Measurements from ENCODE around the gene GADD45GIP1.
"Not testable (repeated sequence)": the region's sequence is repeated elsewhere in the genome, so short reads cannot be mapped to it uniquely, and the experiment has no call there.

GADD45GIP1 gene

DNA sequence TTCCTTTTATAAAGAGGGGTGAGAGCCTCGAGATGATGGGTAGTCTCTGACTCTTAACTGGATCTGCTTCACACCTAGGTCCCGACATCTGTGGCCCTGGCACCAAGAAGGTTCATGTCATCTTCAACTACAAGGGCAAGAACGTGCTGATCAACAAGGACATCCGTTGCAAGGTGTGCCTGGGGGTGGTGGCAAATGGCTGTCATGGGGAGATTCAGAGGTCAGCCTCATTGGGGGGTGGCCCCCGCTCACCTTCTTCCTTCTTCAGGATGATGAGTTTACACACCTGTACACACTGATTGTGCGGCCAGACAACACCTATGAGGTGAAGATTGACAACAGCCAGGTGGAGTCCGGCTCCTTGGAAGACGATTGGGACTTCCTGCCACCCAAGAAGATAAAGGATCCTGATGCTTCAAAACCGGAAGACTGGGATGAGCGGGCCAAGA, 17.0 kb downstream of the GADD45GIP1 start:
- DNase-seq (ENCODE audit: low spot score): no peak

- peak; percentile 17 for DNase-seq (ENCODE audit: low spot score)
These were observed 18.0 kb downstream of the GADD45GIP1 start for GRCh38 chr19:12938779-12939601.

DNA sequence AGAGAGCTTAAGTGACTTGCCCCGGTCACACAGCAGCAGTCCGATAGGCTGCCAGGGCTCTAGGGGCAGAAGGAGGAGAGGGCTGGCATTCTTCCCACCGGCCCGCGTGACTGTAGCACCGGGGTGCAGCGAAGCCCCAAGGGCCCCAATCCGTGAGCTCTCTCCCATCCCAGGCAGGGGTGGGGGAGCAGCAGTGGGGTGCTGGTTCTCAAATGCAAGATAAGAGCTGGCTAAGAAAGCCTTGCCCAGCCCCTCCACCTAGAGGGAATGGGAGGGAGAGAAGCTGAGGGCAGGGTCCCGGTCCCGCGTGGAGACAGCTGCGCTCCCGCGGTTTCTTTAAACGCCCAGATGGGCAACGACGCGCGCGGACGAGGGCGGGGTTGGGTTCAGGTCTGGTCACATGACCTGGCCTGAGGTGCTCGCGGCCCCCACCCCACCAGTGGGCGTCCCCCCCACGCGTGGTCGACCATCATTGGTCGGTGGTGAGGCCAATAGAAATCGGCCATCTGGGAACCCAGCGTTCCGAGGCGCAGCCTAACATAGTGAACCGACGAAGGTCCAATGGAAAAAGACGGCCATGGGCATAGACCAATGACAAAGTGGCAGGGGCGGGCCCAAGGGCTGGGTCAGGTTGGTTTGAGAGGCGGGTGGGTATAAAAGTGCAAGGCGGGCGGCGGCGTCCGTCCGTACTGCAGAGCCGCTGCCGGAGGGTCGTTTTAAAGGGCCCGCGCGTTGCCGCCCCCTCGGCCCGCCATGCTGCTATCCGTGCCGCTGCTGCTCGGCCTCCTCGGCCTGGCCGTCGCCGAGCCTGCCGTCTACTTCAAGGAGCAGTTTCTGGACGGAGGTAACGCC, 18.9 kb downstream of the GADD45GIP1 start, which contains the start of gene CALR:
Gene CALR (plus strand): TSS at position 683 of the 852 bp plus-strand sequence. CDS start 71 bp downstream, at position 754.
- peak; percentile 99 for DNase-seq (ENCODE audit: low spot score)

DNA sequence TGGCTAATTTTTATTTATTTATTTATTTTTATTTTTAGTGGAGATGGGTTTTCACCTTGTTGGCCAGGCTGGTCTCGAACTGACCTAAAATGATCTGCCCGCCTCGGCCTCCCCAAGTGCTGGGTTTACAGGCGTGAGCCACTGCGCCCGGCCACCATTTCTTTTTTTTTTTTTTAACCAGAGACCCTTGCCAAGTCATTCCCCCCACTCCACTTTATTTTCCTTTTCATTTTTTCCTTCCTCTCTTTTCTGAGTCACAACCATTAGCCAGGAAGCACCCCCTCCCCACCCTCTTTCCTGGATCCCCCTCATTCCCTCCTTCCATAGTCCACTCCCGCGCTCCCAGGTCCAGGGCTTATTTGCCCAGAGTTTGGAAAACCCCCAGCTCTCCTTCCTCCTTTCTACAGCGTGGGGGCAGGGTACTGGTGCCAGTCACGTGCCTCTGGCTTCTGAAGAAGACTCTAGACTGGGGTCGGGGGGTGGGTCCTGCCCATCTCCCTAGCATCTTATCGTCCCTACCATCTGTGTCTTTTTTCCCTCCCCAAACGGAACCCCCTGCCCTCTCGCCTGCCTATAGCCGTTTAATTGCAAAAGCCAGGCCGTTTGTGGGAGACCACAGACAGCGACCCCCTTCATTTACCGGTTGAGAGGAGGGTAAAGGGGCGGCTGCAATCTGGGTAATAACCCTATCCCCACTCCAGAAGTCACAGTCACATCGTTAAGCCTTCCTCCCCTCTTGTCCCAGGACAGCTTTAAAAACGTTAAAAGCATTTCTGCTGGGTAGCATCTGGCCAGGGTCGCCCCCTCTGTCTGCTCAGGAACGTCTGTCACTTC, 19.7 kb downstream of the GADD45GIP1 start:
- no peak for DNase-seq (ENCODE audit: low spot score)

DNA sequence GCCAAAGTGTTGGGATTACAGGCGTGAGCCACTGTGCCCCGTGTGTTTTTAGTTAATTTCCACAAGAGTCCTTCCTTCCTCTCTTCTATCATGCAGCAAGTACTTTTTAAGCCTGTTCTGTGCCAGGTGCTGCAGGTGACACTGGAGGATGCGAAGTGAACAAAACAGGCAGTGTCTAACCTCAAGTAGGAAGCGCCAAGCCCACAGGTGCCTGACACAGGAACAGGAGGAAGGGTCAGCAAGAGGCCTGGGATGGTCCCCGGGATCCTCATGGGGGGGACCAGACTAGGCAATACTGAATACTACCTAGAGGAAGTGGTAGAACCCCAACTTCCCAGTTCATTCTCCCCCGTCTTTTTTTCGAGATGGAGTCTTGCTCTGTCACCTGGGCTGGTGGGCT, 20.4 kb downstream of the GADD45GIP1 start:
- DNase-seq (ENCODE audit: low spot score): no peak

DNA sequence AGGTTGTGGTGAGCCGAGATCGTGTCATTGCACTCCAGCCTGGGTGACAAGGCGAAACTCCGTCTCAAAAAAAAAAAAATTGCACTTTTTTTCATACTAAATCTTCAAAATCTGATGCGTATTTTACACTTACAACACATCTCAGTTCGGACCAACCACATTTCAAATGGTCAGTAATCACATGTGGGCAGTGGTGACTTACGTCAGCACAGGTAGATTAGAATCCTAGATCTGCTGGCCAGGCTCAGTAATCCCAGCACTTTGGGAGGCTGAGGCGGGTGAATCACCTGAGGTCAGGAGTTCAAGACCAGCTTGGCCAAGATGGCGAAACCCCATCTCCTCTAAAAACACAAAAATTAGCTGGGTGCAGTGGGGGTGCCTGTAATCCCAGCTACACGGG, 22.0 kb downstream of the GADD45GIP1 start:
- DNase-seq (ENCODE audit: low spot score): no peak

DNA sequence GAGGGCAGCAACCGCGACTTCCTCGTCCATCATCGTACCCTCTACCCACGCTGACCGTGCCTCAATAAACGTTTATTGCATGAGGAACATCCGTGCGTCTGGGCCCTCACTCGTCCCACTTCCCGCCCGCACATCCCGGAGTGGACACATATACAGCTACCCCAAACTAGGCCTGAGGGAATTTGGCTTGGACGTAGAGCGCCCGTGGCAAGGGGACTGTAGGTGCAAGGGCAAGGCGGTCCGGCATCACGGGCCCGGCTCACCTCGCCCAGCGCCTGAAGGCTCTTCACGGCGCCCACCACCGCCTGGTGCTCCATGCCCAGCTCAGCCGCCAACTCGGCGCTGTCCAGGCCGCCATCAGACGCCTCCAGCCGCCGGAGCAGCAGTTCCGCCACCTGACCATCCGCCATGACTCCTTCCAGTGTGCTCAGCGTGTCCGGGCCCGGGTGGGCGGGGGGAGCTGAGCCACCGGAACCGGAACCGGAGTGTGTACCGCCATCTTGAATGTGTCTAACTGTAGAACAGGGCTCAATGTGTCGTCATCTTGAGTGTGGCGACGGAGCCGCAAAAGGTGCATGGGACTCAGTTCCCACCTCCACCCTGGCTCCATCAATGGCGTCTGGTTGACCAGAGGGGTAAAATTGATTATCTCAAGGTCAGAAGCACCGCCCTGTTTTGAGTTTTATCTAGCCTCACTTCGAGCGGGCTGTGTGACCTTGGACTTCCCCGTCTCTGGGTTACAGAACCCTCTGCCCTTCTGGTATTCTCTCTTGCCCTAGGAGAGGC, 23.5 kb downstream of the GADD45GIP1 start, which contains the start of gene FARSA:
Gene FARSA (minus strand): TSS at position 425 of the 786 bp plus-strand sequence. CDS start 15 bp downstream, at position 410.
- peak; percentile 94 for DNase-seq (ENCODE audit: low spot score)

DNA sequence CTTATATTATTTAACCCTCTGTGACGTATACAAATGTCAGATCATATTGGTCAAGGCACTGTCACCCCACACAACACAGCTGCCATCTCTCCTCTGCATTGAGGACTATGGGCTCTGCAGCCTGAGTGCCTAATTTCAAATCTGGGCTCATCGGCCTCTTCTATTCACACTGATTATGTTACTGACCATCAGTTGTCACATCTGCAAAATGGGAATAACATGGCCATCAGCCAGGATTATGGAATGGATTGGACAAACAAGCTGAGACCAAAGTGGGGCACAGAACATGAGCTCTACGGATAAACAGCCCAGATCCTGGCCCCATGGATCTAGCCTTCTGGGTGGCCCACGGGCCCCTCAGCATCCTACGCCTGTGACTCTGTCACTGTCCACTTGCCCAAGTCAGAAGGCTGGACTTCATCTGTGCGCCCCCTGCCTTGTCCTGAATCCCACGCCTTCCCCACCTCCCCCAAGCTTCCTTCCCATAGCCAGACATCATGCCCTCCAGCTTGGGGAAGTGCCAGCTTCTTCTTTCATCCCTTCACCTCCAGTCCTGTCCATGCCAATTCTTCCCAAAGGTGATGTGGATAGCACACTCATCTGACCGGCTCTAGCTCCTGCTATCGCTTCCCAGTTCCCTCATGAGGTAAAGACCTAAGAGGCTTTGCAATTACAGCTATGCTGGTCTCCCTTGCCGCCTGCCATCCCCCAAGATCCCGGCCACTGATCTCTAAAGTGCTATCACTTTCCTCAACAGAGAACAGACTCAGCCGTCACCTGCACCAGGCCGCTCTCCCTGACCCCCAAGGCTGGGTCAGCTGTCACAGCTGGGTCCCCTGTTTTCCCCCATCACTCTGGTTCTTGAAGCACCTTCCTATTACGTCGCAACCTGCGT, 24.4 kb downstream of the GADD45GIP1 start:
- no peak for DNase-seq (ENCODE audit: low spot score)

DNA sequence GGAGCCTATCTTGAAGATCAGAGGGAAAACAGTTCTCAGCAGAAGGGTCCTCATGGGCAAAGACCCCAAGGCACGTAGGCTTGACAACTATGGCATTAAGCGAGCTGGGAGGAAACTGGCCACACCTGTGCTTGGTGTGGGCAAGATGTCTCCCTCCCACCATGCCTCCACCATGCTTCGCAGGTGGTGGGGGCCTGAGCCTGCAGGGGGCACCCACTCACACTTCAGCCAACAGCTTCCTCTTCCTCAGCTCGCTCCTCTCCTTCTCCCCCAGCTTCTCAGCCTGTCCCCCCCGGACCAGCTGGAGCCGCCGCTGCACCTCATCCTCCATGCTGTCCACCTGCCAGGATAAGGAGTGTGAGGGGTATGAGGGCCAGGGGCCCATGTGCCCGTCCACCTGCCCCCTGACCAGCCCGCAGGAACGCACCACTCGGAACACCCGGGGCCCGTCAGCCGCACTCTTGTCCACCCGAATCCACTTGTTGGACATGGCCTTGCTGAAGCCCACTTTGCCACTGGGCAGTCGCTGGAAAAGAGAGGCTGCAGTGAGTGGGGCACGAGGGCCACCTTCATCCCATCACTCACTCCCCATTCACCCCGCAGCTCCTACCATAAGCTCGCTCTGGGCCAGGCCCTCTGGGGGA, 26.9 kb downstream of the GADD45GIP1 start:
- no peak for DNase-seq (ENCODE audit: low spot score)

GRCh38 chr19:12924621-12925310, 32.3 kb downstream of the GADD45GIP1 start:
- DNase-seq (ENCODE audit: low spot score): no peak

GRCh38 chr19:12922959-12923358, 34.1 kb downstream of the GADD45GIP1 start:
- no peak for DNase-seq (ENCODE audit: low spot score)

DNA sequence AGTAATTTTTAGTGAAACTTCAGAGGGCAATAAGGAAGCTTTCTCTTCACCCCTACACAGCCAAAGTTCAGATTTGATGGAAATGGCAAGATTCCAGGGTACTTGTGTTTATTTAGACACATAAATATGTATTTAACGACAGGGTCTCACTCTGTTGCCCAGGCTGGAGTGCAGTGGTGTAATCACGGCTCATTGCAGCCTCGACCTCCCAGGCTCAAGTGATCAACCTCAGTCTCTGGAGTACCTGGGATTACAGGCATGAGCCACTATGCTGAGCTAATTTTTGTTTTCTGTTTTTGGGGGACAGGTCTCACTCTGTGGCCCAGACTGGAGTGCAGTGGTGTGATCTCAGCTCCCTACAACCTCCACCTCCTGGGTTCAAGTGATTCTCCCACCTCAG, 36.0 kb downstream of the GADD45GIP1 start:
- no peak for DNase-seq (ENCODE audit: low spot score)

DNA sequence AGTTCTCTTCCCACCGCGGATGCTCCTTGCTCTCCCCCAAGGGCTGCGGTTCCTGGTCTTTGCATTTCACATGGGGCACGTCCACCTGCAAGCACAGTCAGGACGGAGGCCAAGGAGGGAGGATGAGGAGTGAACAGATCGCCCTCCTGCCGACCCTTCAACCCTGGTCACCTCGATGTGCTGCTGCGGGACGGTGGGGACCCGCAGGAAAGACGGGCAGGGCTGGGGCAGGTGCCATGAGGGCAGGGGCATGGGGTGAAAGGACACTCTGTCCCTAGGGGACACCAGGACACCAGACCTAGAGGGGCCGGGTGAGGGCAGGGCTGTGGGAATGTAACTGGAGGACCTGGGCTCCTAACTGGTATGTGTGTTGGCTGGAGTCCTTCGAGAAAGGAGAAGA, 38.8 kb downstream of the GADD45GIP1 start:
- DNase-seq (ENCODE audit: low spot score): no peak

DNA sequence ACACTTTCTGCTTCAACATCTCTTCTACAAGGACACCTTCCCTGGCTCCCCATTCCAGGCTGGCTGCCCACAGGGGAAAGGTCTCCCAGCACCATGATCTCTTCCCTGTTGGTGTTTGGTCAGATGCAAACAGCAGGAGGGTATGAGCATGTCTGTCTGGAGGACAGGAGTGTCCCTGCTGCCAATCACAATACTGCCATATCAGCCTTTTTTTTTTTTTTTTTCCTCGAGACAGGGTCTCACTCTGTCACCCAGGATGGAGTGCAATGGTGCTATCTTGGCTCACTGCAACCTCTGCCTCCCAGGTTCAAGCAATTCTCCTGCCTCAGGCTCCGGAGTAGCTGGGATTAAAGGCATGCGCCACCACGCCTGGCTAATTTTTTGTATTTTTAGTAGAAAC, 41.2 kb downstream of the GADD45GIP1 start:
- not testable (repeated sequence) for DNase-seq (ENCODE audit: low spot score)

- peak; percentile 47 for DNase-seq (ENCODE audit: low spot score)
These were observed 43.0 kb downstream of the GADD45GIP1 start for GRCh38 chr19:12913851-12914690.

- peak; percentile 65 for DNase-seq (ENCODE audit: low spot score)
These were observed 43.9 kb downstream of the GADD45GIP1 start for GRCh38 chr19:12913011-12913561.

GRCh38 chr19:12912571-12912970, 44.5 kb downstream of the GADD45GIP1 start:
- no peak for DNase-seq (ENCODE audit: low spot score)

- no peak for DNase-seq (ENCODE audit: low spot score)
These were observed 49.9 kb downstream of the GADD45GIP1 start for GRCh38 chr19:12907166-12907565.
